ENCODE results near the gene SIRT2.
A peak's percentile ranks its signal among the peaks of the same experiment; 100 is the strongest.
"Not testable (repeated sequence)": the region's sequence is repeated elsewhere in the genome, so short reads cannot be mapped to it uniquely, and the experiment has no call there.

SIRT2 gene

DNA sequence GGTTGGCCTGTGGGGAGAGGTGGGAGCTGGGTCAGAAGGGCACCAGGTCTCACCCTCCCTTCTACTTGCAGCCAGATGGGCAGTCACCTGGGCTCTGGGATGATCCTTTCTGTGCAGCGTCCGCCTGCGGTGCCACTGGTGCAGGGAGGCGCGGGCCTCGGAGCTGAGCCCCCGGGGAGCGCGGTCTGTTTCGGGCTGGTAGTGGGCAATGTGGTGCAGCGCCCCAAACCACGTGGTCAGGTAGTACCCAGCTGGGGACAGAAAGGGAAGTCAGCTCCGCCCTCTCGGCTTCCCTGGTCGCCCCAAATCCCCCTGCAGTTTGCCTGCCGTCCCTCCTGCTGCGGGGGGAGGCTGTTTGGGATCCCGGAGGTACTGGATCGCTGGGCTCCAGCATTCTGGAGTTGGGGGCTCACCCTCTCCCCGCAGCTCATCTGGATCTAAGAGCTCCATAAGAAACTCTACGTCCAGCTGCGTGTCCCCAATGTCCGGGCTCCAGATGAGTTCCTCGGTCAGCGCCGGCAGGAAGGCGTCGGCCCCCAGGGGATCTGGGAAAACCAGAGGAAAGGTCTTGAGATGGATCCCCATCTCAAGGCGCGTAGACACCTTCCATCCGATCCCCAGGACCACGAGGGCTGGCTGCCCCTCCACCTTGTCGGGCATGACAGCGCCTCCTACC lies 30.1 kb downstream of the SIRT2 start:
- Histone ChIP-seq H3K27me3 (ENCODE audit: control insufficient read depth in 2 of 2, insufficient read depth in 2 of 2, low read length in 2 of 2) (no peaks in the 10 kb centered on the region), H3K4me1 (ENCODE audit: control insufficient read depth in 2 of 2, insufficient read depth in 2 of 2, low read length in 2 of 2) (peaks cover 17 to 20% of the 10 kb centered on the region in 2 donors), H3K9me3 (ENCODE audit: control insufficient read depth in 2 of 2, low read length in 2 of 2) (no peaks in the 10 kb centered on the region), H3K4me3 (ENCODE audit: low read length in 2 of 2) (peak overlapping the region; percentile 52 to 77), H3K36me3 (ENCODE audit: control insufficient read depth in 2 of 2, insufficient read depth in 2 of 2, low read length in 2 of 2) (no peaks in the 10 kb centered on the region), H3K9ac (ENCODE audit: low read depth in 1 of 2, low read length in 2 of 2) (peak overlapping the region; percentile 41 to 63), H3K27ac (ENCODE audit: low read depth in 2 of 2, low read length in 2 of 2) (peak overlapping the region in 1 of 2 donors; percentile 61)

DNA sequence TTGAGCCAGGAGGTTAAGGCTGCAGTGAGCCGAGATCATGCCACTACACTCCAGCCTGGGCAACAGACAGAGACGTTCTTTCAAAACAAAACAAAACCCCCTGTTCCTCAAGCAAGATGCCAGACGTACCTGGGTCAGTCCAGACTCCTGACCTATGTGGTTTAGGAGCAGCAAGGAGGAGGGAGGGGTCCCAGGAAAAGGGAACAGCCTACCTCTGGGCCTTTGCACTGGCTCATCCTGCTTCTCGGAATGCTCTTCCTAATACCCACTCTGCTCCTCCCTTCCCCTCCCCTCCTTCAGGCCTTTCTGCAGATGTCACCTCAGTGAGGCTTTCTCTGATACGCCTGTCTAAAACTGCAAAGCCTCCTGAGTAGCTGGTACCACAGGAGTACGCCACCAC lies 30.9 kb downstream of the SIRT2 start:
- Histone ChIP-seq H3K27ac (ENCODE audit: low read depth in 2 of 2, low read length in 2 of 2) (no peak overlapping the region), H3K9ac (ENCODE audit: low read depth in 1 of 2, low read length in 2 of 2) (no peak overlapping the region), H3K27me3 (ENCODE audit: control insufficient read depth in 2 of 2, insufficient read depth in 2 of 2, low read length in 2 of 2) (no peaks in the 10 kb centered on the region), H3K36me3 (ENCODE audit: control insufficient read depth in 2 of 2, insufficient read depth in 2 of 2, low read length in 2 of 2) (no peaks in the 10 kb centered on the region), H3K4me1 (ENCODE audit: control insufficient read depth in 2 of 2, insufficient read depth in 2 of 2, low read length in 2 of 2) (peaks cover 18 to 20% of the 10 kb centered on the region in 2 donors), H3K4me3 (ENCODE audit: low read length in 2 of 2) (no peak overlapping the region), H3K9me3 (ENCODE audit: control insufficient read depth in 2 of 2, low read length in 2 of 2) (no peaks in the 10 kb centered on the region)

DNA sequence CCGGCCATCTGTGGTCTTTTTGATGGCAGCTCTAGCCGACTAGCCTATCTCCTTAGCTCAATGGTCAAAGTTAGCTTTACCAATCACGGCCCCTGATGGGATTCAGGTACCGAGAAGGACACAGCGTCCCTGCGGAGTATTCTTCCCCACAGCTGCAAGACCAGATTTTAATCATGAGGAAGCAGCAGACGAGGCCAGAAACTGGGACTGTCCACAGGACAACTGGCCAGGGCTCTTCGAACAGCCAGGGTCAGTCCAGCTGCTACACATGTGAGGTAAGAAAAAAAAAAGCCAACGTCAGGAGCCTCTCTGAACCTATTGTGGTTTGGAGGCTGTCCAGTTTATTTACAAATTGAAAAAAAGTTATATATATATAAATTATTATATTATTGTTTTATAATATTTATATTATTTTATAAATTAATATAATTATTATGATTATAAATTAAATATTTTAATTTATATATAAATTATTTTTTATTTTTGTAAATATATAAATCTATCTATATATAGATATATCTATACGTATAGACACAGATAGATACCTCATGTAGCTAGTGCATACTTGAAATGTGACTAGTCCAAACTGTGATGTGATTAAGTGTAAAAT lies 32.1 kb downstream of the SIRT2 start:
- no peak overlapping the region for H3K4me3 ChIP-seq (ENCODE audit: low read length in 2 of 2)
- no peak overlapping the region for H3K9ac ChIP-seq (ENCODE audit: low read depth in 1 of 2, low read length in 2 of 2)
- H3K36me3 ChIP-seq (ENCODE audit: control insufficient read depth in 2 of 2, insufficient read depth in 2 of 2, low read length in 2 of 2), result no peaks in the 10 kb centered on the region
- no peaks in the 10 kb centered on the region for H3K9me3 ChIP-seq (ENCODE audit: control insufficient read depth in 2 of 2, low read length in 2 of 2)
- no peaks in the 10 kb centered on the region for H3K27me3 ChIP-seq (ENCODE audit: control insufficient read depth in 2 of 2, insufficient read depth in 2 of 2, low read length in 2 of 2)
- H3K27ac ChIP-seq (ENCODE audit: low read depth in 2 of 2, low read length in 2 of 2), result no peak overlapping the region
- H3K4me1 ChIP-seq (ENCODE audit: control insufficient read depth in 2 of 2, insufficient read depth in 2 of 2, low read length in 2 of 2), result peaks cover 24 to 31% of the 10 kb centered on the region in 2 donors

DNA sequence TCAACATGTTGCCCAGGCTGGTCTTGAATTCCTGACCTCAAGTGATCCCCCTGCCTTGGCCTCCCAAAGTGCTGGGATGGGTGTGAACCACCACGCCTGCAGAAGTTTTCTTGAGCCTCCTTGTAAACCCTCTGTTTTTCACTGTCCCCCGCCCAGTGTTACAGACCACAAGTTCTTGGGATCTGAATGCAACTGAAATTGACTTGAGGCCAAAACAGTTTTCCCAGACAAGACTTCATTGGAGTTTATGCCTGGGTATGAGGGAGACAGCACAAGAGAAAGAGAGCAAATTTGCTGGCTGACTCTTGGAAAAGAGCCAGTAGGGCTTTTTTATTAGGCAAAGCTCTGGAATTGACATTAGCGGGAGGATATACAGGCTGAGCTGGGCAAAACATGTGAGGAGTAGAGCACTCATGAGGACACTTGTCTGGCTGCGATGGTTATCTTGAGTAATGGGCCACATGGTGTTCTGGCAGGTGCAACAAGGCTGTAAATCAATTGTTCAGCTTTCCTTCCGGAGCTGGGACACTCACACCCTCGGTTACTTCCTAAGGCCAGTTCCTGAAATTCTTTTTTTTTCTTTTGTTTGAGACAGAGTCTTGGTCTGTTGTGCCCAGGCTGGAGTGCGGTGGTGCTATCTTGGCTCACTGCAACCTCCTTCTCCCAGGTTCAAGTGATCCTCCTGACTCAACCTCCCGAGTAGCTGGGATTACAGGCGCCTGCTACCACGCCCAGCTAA lies 36.9 kb downstream of the SIRT2 start:
- Histone ChIP-seq H3K9ac (ENCODE audit: low read depth in 1 of 2, low read length in 2 of 2) (peak overlapping the region in 1 of 2 donors; percentile 42), H3K9me3 (ENCODE audit: control insufficient read depth in 2 of 2, low read length in 2 of 2) (no peaks in the 10 kb centered on the region), H3K27me3 (ENCODE audit: control insufficient read depth in 2 of 2, insufficient read depth in 2 of 2, low read length in 2 of 2) (no peaks in the 10 kb centered on the region), H3K36me3 (ENCODE audit: control insufficient read depth in 2 of 2, insufficient read depth in 2 of 2, low read length in 2 of 2) (no peaks in the 10 kb centered on the region), H3K4me1 (ENCODE audit: control insufficient read depth in 2 of 2, insufficient read depth in 2 of 2, low read length in 2 of 2) (peaks cover 22 to 25% of the 10 kb centered on the region in 2 donors), H3K4me3 (ENCODE audit: low read length in 2 of 2) (no peak overlapping the region), H3K27ac (ENCODE audit: low read depth in 2 of 2, low read length in 2 of 2) (peak overlapping the region; percentile 29 to 69)

DNA sequence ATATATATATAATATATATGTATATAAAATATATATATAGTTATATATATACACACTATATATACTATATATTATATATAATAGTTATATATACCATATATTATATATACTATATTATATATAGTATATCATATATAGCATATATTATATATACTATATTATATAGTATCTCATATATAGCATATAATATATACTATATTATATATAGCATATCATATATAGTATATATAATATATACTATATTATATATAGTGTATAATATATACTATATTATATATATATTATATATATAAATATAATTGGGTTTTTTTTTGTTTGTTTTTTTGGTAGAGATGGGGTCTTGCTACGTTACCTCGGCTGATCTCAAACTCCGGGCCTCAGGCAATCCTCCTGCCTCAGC lies 38.0 kb downstream of the SIRT2 start:
- no peak overlapping the region for H3K4me3 ChIP-seq (ENCODE audit: low read length in 2 of 2)
- H3K9ac ChIP-seq (ENCODE audit: low read depth in 1 of 2, low read length in 2 of 2), result no peak overlapping the region
- H3K4me1 ChIP-seq (ENCODE audit: control insufficient read depth in 2 of 2, insufficient read depth in 2 of 2, low read length in 2 of 2), result peaks cover 23 to 25% of the 10 kb centered on the region in 2 donors
- H3K27ac ChIP-seq (ENCODE audit: low read depth in 2 of 2, low read length in 2 of 2), result no peak overlapping the region
- H3K27me3 ChIP-seq (ENCODE audit: control insufficient read depth in 2 of 2, insufficient read depth in 2 of 2, low read length in 2 of 2), result no peaks in the 10 kb centered on the region
- no peaks in the 10 kb centered on the region for H3K36me3 ChIP-seq (ENCODE audit: control insufficient read depth in 2 of 2, insufficient read depth in 2 of 2, low read length in 2 of 2)
- H3K9me3 ChIP-seq (ENCODE audit: control insufficient read depth in 2 of 2, low read length in 2 of 2), result no peaks in the 10 kb centered on the region

DNA sequence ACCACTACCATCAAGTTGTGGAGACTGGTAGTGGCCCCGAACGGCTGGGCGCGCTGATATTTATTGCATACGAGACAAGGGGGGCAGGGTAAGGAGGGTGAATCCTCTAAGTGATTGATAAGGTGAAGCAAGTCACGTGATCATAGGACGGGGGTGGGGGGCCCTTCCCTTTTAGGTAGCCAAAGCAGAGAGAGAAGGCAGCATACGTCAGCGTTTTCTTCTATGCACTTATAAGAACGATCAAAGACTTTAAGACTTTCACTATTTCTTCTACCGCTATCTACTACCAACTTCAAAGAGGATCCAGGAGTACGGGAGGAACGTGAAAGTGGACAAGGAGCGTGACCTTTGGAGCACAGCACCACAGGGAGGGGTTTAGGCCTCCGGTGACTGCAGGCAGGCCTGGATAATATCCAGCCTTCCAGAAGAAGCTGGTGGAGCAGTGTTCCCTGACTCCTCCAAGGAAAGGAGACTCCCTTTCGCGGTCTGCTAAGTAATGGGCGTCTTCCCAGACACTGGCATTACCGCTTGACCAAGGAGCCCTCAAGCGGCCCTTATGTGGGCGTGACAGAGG lies 39.7 kb downstream of the SIRT2 start:
- H3K9ac ChIP-seq (ENCODE audit: low read depth in 1 of 2, low read length in 2 of 2); H3K4me3 ChIP-seq (ENCODE audit: low read length in 2 of 2); H3K27me3 ChIP-seq (ENCODE audit: control insufficient read depth in 2 of 2, insufficient read depth in 2 of 2, low read length in 2 of 2); H3K9me3 ChIP-seq (ENCODE audit: control insufficient read depth in 2 of 2, low read length in 2 of 2); H3K27ac ChIP-seq (ENCODE audit: low read depth in 2 of 2, low read length in 2 of 2); H3K36me3 ChIP-seq (ENCODE audit: control insufficient read depth in 2 of 2, insufficient read depth in 2 of 2, low read length in 2 of 2): not testable (repeated sequence)
- H3K4me1 ChIP-seq (ENCODE audit: control insufficient read depth in 2 of 2, insufficient read depth in 2 of 2, low read length in 2 of 2), result peaks cover 18% of the 10 kb centered on the region in 2 donors

DNA sequence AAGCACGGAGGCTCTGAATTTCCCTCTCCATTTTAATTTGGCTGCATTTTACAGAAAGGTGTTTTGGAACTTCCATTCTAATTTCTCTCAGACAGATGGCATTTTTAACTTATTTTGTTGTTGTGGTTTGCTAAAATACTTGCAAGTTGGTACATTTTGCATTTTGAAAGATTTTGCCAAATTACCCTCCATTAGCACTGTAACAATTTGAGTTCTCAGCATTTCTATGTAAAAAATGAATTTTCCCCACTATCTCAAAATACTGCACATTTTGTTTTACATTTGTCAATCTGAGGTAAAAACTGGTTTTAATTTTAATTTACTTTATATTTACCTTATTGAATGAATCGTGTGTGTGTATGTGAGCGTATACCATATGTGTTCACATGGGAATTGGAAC lies 42.6 kb downstream of the SIRT2 start:
- Histone ChIP-seq H3K27me3 (ENCODE audit: control insufficient read depth in 2 of 2, insufficient read depth in 2 of 2, low read length in 2 of 2) (no peaks in the 10 kb centered on the region), H3K9ac (ENCODE audit: low read depth in 1 of 2, low read length in 2 of 2) (no peak overlapping the region), H3K36me3 (ENCODE audit: control insufficient read depth in 2 of 2, insufficient read depth in 2 of 2, low read length in 2 of 2) (no peaks in the 10 kb centered on the region), H3K27ac (ENCODE audit: low read depth in 2 of 2, low read length in 2 of 2) (no peak overlapping the region), H3K4me3 (ENCODE audit: low read length in 2 of 2) (no peak overlapping the region), H3K9me3 (ENCODE audit: control insufficient read depth in 2 of 2, low read length in 2 of 2) (no peaks in the 10 kb centered on the region), H3K4me1 (ENCODE audit: control insufficient read depth in 2 of 2, insufficient read depth in 2 of 2, low read length in 2 of 2) (peaks cover 5 to 11% of the 10 kb centered on the region in 2 donors)

DNA sequence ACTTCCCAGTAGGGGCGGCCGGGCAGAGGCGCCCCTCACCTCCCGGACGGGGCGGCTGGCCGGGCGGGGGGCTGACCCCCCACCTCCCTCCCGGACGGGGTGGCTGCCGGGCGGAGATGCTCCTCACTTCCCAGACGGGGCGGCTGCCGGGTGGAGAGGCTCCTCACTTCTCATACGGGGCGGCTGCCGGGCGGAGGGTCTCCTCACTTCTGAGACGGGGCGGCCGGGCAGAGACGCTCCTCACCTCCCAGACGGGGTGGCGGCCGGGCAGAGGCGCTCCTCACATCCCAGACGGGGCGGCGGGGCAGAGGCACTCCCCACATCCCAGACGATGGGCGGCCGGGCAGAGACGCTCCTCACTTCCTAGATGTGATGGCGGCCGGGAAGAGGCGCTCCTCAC lies 43.7 kb downstream of the SIRT2 start:
- H3K4me3 ChIP-seq (ENCODE audit: low read length in 2 of 2); H3K27me3 ChIP-seq (ENCODE audit: control insufficient read depth in 2 of 2, insufficient read depth in 2 of 2, low read length in 2 of 2); H3K9ac ChIP-seq (ENCODE audit: low read depth in 1 of 2, low read length in 2 of 2); H3K27ac ChIP-seq (ENCODE audit: low read depth in 2 of 2, low read length in 2 of 2); H3K36me3 ChIP-seq (ENCODE audit: control insufficient read depth in 2 of 2, insufficient read depth in 2 of 2, low read length in 2 of 2); H3K9me3 ChIP-seq (ENCODE audit: control insufficient read depth in 2 of 2, low read length in 2 of 2): not testable (repeated sequence)
- H3K4me1 ChIP-seq (ENCODE audit: control insufficient read depth in 2 of 2, insufficient read depth in 2 of 2, low read length in 2 of 2), result peaks cover 14 to 16% of the 10 kb centered on the region in 2 donors

DNA sequence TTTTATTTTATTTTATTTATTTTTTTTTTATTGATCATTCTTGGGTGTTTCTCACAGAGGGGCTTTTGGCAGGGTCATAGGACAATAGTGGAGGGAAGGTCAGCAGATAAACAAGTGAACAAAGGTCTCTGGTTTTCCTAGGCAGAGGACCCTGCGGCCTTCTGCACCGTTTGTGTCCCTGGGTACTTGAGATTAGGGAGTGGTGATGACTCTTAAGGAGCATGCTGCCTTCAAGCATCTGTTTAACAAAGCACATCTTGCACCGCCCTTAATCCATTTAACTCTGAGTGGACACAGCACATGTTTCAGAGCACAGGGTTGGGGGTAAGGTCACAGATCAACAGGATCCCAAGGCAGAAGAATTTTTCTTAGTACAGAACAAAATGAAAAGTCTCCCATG lies 44.5 kb downstream of the SIRT2 start:
- not testable (repeated sequence) for H3K9ac ChIP-seq (ENCODE audit: low read depth in 1 of 2, low read length in 2 of 2); H3K27ac ChIP-seq (ENCODE audit: low read depth in 2 of 2, low read length in 2 of 2); H3K9me3 ChIP-seq (ENCODE audit: control insufficient read depth in 2 of 2, low read length in 2 of 2); H3K27me3 ChIP-seq (ENCODE audit: control insufficient read depth in 2 of 2, insufficient read depth in 2 of 2, low read length in 2 of 2); H3K36me3 ChIP-seq (ENCODE audit: control insufficient read depth in 2 of 2, insufficient read depth in 2 of 2, low read length in 2 of 2); H3K4me3 ChIP-seq (ENCODE audit: low read length in 2 of 2)
- H3K4me1 ChIP-seq (ENCODE audit: control insufficient read depth in 2 of 2, insufficient read depth in 2 of 2, low read length in 2 of 2), result peaks cover 15 to 17% of the 10 kb centered on the region in 2 donors

DNA sequence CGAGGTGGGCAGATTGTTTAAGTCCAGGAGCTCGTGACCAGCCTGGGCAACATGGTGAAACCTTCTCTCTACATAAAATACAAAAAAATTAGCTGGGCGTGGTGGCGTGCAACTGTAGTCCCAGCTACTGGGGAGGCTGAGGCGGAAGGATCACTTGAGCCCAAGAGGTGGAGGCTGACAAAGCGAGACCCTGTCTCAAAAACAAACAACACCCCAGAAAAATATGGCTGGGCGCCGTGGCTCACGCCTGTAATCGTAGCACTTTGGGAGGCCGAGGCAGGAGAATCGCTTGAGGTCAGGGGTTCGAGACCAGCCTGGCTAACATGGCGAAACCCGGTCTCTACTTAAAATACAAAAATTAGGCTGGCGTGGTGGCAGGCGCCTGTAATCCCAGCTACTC lies 46.2 kb downstream of the SIRT2 start:
- Histone ChIP-seq H3K9ac (ENCODE audit: low read depth in 1 of 2, low read length in 2 of 2) (no peak overlapping the region), H3K4me3 (ENCODE audit: low read length in 2 of 2) (no peak overlapping the region), H3K36me3 (ENCODE audit: control insufficient read depth in 2 of 2, insufficient read depth in 2 of 2, low read length in 2 of 2) (peaks cover 0 to 3% of the 10 kb centered on the region in 2 donors), H3K9me3 (ENCODE audit: control insufficient read depth in 2 of 2, low read length in 2 of 2) (no peaks in the 10 kb centered on the region), H3K4me1 (ENCODE audit: control insufficient read depth in 2 of 2, insufficient read depth in 2 of 2, low read length in 2 of 2) (peaks cover 24 to 26% of the 10 kb centered on the region in 2 donors), H3K27me3 (ENCODE audit: control insufficient read depth in 2 of 2, insufficient read depth in 2 of 2, low read length in 2 of 2) (no peaks in the 10 kb centered on the region), H3K27ac (ENCODE audit: low read depth in 2 of 2, low read length in 2 of 2) (peak overlapping the region in 1 of 2 donors; percentile 100)
